Gastroesophageal sphincter (tissue), 3 donors: ENCODE measurements around the gene THOP1.

Experiments used
- EP300 ChIP-seq: sonication (generic); formaldehyde crosslinking; IDR thresholded peaks from one replicate; pipeline ENCODE4 v1.6.1; 2017; ENCODE audit warnings: antibody characterized with exemption, mild to moderate bottlenecking
- POLR2A ChIP-seq, 2 donors: fragments of 450-650 bp; IDR thresholded peaks; one replicate each; pipeline ENCODE4 v1.6.1; 2017; ENCODE audit warnings: antibody characterized with exemption in 2 of 2, mild to moderate bottlenecking in 2 of 2, moderate library complexity in 1 of 2
- POLR2AphosphoS5 ChIP-seq: sonication (generic); formaldehyde crosslinking; IDR thresholded peaks from one replicate; pipeline ENCODE4 v1.6.1; 2017; ENCODE audit warnings: antibody characterized with exemption
- TF ChIP-seq, protein P1 (sequence below), 4 experiments: fragments of 200-600 bp in 2 of 4; fragments of 450-650 bp in 2 of 4; sonication (generic) in 1 of 4; IDR thresholded peaks; one replicate each; pipeline ENCODE4 v1.5.1; 2017 to 2019; ENCODE audit warnings: antibody characterized with exemption in 4 of 4, mild to moderate bottlenecking in 2 of 4, moderate library complexity in 2 of 4

GRCh38 chr19:2756921-2757881 is 28.1 kb upstream of the THOP1 start:
- no peak for TF ChIP-seq EP300
- TF ChIP-seq, protein P1, sequence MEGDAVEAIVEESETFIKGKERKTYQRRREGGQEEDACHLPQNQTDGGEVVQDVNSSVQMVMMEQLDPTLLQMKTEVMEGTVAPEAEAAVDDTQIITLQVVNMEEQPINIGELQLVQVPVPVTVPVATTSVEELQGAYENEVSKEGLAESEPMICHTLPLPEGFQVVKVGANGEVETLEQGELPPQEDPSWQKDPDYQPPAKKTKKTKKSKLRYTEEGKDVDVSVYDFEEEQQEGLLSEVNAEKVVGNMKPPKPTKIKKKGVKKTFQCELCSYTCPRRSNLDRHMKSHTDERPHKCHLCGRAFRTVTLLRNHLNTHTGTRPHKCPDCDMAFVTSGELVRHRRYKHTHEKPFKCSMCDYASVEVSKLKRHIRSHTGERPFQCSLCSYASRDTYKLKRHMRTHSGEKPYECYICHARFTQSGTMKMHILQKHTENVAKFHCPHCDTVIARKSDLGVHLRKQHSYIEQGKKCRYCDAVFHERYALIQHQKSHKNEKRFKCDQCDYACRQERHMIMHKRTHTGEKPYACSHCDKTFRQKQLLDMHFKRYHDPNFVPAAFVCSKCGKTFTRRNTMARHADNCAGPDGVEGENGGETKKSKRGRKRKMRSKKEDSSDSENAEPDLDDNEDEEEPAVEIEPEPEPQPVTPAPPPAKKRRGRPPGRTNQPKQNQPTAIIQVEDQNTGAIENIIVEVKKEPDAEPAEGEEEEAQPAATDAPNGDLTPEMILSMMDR (IDR thresholded peaks at IDR 0.05): no peak
- TF ChIP-seq POLR2A (IDR thresholded peaks at IDR 0.05): no peak
- TF ChIP-seq POLR2AphosphoS5: no peak
